Measurements from ENCODE around the gene TLCD4. TPM values are rescaled to one million over a fixed set of nuclear protein-coding genes. Genes with fewer than 3 reads are reported as not detected.
A peak's percentile ranks its signal among the peaks of the same experiment; 100 is the strongest.

The TLCD4 gene, protein sequence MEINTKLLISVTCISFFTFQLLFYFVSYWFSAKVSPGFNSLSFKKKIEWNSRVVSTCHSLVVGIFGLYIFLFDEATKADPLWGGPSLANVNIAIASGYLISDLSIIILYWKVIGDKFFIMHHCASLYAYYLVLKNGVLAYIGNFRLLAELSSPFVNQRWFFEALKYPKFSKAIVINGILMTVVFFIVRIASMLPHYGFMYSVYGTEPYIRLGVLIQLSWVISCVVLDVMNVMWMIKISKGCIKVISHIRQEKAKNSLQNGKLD
- total RNA-seq, result 10 to 100 TPM in 3 of 4 donors, 1 to 10 TPM in 1; 2.5 to 18.9 (median 12.4) TPM

DNA sequence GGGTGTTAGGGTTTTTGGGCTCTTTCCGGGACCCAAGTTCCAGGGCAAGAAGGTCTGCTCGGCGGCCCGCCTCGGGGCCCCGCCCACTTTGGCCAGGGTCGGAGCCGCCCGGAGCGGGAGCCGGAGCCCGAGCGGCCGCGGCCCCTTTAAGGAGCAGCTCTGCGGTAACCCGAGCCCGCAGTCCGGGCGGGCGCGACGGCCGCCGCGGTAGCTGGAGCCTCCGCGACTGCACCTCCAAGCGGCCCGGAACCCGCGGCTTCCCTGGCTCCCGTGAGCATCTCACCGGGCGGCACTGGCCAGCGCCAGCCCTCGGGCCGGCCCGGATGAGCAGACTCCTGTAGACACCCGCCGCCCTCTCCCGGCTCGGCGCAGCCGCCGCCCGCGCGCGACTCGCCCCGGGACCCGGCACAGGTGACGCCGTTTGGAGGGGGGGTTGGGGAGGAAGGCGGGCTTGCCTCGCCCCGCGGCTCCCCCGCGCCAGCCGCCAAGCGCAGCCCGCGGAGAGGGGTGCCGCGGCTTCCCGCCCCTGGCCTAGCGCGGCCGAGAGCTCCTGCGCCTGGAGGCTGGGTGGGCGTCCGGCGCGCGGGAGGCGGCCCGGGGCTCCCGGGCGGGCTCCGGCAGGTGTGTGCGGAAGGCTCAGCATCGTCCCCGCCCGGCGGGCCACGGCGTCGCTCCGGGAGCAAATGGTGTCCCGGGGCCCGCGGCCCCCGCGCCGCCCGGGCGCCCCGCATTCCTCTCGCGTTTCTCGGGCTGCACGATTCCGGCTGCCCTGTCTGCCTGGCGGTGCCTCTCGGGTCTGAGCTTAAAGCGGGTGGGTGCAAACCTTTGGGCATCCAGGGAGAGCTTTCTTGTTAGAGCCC lies at the start of gene TLCD4:
Gene TLCD4, plus strand, starts transcription at position 149 of the 860 bp plus-strand sequence. CDS start 26,547 bp downstream, outside the sequence.
- H3K9me3 ChIP-seq, result no peaks in the 10 kb centered on the region
- H3K27me3 ChIP-seq, result no peaks in the 10 kb centered on the region
- peak; percentile 44 to 57 for TF ChIP-seq POLR2A (IDR thresholded peaks at IDR 0.05)
- TF ChIP-seq, protein P1, sequence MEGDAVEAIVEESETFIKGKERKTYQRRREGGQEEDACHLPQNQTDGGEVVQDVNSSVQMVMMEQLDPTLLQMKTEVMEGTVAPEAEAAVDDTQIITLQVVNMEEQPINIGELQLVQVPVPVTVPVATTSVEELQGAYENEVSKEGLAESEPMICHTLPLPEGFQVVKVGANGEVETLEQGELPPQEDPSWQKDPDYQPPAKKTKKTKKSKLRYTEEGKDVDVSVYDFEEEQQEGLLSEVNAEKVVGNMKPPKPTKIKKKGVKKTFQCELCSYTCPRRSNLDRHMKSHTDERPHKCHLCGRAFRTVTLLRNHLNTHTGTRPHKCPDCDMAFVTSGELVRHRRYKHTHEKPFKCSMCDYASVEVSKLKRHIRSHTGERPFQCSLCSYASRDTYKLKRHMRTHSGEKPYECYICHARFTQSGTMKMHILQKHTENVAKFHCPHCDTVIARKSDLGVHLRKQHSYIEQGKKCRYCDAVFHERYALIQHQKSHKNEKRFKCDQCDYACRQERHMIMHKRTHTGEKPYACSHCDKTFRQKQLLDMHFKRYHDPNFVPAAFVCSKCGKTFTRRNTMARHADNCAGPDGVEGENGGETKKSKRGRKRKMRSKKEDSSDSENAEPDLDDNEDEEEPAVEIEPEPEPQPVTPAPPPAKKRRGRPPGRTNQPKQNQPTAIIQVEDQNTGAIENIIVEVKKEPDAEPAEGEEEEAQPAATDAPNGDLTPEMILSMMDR (IDR thresholded peaks at IDR 0.05), result no peak
- H3K4me1 ChIP-seq, result peaks cover 0 to 5% (median 2%) of the 10 kb centered on the region in 4 donors
- no peaks in the 10 kb centered on the region for H3K36me3 ChIP-seq
- peak; percentile 32 to 83 (median 71) for DNase-seq
- peak within 1 kb of the TSS; percentile 78 to 97 (median 92) for H3K4me3 ChIP-seq
- peak within 1 kb of the TSS; percentile 74 to 88 (median 78) for H3K27ac ChIP-seq

DNA sequence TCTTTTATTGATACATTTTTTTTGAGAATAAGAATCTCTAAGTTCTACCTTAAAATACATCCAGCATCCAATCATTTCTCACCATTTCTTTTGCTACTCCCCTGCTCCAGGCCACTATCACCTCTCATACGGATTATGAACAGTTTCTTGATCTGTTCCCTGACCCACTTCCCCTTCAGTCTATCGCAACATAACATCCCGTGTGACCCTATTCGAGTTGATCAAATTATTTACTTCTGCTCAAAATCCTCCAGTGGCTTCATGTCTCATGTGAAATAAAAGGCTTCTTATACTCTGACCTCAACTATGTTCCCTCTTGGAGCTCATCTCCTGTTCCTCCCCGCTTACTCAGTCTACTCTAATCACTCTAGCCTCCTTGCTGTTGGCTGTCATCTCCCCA lies 49.6 kb upstream of the TLCD4 start:
- H3K36me3 ChIP-seq, result peaks cover 0 to 15% (median 0%) of the 10 kb centered on the region in 3 donors
- TF ChIP-seq, protein P1 (IDR thresholded peaks at IDR 0.05), result no peak
- no peak for TF ChIP-seq POLR2A (IDR thresholded peaks at IDR 0.05)
- H3K9me3 ChIP-seq, result no peaks in the 10 kb centered on the region
- no peak for DNase-seq
- H3K4me1 ChIP-seq, result peaks cover 0 to 14% (median 0%) of the 10 kb centered on the region in 4 donors
- no peak overlapping the region for H3K27ac ChIP-seq
- no peaks in the 10 kb centered on the region for H3K27me3 ChIP-seq
- H3K4me3 ChIP-seq, result no peak overlapping the region

DNA sequence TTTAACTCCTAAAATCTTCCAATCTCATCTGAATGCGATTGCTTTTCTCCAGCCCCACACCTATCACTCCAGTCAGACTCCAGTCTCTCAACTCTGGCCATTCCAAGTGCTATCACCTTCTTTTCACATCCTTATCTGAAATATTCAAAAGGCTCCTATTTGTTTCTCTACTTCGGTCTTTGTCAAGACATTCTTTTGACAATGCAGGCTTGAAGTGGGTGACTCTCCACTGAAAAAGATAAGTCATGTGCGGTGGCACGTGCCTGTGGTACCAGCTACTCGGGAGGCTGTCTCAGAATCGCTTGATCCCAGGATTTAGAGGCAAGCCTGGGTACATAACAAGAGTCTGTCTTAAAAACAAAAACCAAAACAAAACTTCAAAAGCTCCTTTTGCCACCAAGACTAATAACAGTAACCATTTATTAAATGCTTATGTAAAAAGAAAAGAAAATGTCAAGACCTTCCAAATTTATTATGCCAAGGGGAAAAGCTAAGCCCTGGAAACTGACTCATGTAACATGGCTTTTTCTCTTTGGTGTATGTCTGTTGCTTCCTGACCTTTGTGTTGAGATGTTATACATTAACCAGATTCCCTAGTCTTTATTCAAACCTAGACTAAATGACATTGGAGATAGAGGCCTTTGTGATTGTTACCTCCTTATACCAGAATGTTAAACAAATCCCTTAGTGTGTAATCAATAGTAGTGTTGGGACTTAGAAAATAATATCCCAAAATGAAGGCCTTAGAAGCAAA lies 48.0 kb upstream of the TLCD4 start:
- Histone ChIP-seq H3K27me3 (no peaks in the 10 kb centered on the region), H3K36me3 (peaks cover 0 to 8% (median 0%) of the 10 kb centered on the region in 3 donors), H3K27ac (peak overlapping the region in 3 of 4 donors; percentile 0 to 76 (median 74)), H3K9me3 (no peaks in the 10 kb centered on the region), H3K4me3 (peak overlapping the region in 1 of 4 donors; percentile 1), H3K4me1 (peaks cover 0 to 14% (median 0%) of the 10 kb centered on the region in 4 donors)
- TF ChIP-seq POLR2A (IDR thresholded peaks at IDR 0.05), result no peak
- TF ChIP-seq, protein P1 (IDR thresholded peaks at IDR 0.05), result no peak
- peak in 1 of 3 donors; percentile 59 for DNase-seq

DNA sequence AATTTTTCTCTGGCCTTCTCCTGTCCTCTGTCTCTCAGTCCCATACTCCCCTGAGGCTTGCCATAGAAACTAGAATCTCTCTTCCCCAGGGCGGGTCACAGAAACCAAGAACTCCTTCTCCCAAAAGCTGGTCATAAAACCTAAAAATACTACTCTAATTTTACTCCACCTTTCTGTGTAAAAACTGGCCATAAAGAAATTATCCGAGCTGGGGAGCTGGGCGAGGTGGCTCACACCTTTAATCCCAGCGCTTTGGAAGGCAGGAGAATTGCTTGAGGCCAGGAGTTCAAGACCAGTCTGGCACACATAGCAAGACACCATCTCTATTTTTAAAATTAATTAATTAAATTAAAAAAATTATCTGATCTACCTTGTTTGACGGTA lies 47.5 kb upstream of the TLCD4 start:
- TF ChIP-seq, protein P1 (IDR thresholded peaks at IDR 0.05), result no peak
- no peak for TF ChIP-seq POLR2A (IDR thresholded peaks at IDR 0.05)
- H3K4me1 ChIP-seq, result peaks cover 0 to 14% (median 0%) of the 10 kb centered on the region in 4 donors
- DNase-seq, result no peak

DNA sequence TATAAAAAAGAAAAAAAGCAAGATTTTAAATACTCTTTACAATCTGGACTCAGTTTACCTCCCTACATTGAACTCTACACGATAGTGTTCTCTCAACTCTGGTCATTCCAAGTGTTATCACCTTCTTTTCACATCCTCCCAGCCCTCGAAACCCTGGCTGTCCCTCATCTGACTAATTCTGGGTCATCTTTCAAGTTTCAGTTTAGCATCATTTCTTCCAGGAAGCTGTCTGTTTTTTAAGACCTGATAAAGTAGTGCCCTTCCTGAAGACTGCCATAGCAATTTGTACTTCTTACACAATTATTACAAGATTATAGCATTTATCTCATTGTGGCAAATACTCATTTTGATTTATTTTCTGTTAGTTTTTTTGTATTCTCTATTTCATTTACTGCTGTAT lies 45.6 kb upstream of the TLCD4 start:
- Histone ChIP-seq H3K27me3 (no peaks in the 10 kb centered on the region), H3K36me3 (no peaks in the 10 kb centered on the region), H3K9me3 (no peaks in the 10 kb centered on the region), H3K27ac (peak overlapping the region in 2 of 4 donors; percentile 84 to 87), H3K4me1 (peaks cover 0 to 14% (median 0%) of the 10 kb centered on the region in 4 donors), H3K4me3 (peak overlapping the region in 2 of 4 donors; percentile 54 to 74)
- DNase-seq, result no peak
- TF ChIP-seq, protein P1 (IDR thresholded peaks at IDR 0.05), result no peak
- no peak for TF ChIP-seq POLR2A (IDR thresholded peaks at IDR 0.05)

More for the DNA sequence above, 47.5 kb upstream of the TLCD4 start:
- Histone ChIP-seq H3K36me3 (peaks cover 0 to 2% (median 0%) of the 10 kb centered on the region in 3 donors), H3K27me3 (no peaks in the 10 kb centered on the region), H3K27ac (peak overlapping the region in 2 of 4 donors; percentile 74 to 76), H3K9me3 (no peaks in the 10 kb centered on the region), H3K4me3 (no peak overlapping the region)
